SU-DHL-6 (cell line): ENCODE measurements around the gene MTHFD2.

Source experiments
- H2AFZ ChIP-seq: fragments of 200-600 bp; sonication (generic); 2 replicates; pipeline ENCODE4 v1.6.1; 2014; ENCODE audit warnings: low read depth, mild to moderate bottlenecking, moderate library complexity, mixed read lengths, antibody characterized with exemption, low read length; ENCODE audit not compliant: severe bottlenecking
- H3F3A ChIP-seq: fragments of 200-600 bp; shearing (Covaris generic); 2 replicates; pipeline ENCODE4 v1.6.0; 2016; ENCODE audit warnings: antibody characterized with exemption, mild to moderate bottlenecking; ENCODE audit not compliant: insufficient read depth
- H3K27ac ChIP-seq: fragments of 200-600 bp; sonication (generic); 2 replicates; pipeline ENCODE4 v1.5.1; 2016; ENCODE audit warnings: low read depth, mild to moderate bottlenecking, low read length, moderate library complexity, mixed read lengths
- H3K27me3 ChIP-seq: fragments of 200-600 bp; sonication (generic), shearing (Covaris generic); 2 replicates; pipeline ENCODE4 v1.6.0; 2014; ENCODE audit warnings: mild to moderate bottlenecking, low read length
- H3K36me3 ChIP-seq: fragments of 200-600 bp; sonication (generic); 2 replicates; pipeline ENCODE4 v1.6.1; 2014; ENCODE audit warnings: mild to moderate bottlenecking, low read length, mixed read lengths
- H3K4me2 ChIP-seq: fragments of 300-600, 200-600 bp; shearing (Covaris generic), sonication (generic); 2 replicates; pipeline ENCODE4 v1.6.0; 2014; ENCODE audit warnings: low read length, low read depth, mild to moderate bottlenecking; ENCODE audit not compliant: poor library complexity, severe bottlenecking
- H3K4me3 ChIP-seq: fragments of 200-600 bp; sonication (generic); 2 replicates; pipeline ENCODE4 v1.5.1; 2014; ENCODE audit warnings: antibody characterized with exemption, low read length, mild to moderate bottlenecking, mixed read lengths; ENCODE audit not compliant: insufficient read depth, poor library complexity, severe bottlenecking
- H3K79me2 ChIP-seq: fragments of 200-600 bp; sonication (generic); 2 replicates; pipeline ENCODE4 v1.6.1; 2014; ENCODE audit warnings: mild to moderate bottlenecking, low read length, moderate library complexity; ENCODE audit not compliant: insufficient read depth
- H3K9ac ChIP-seq: fragments of 200-600 bp; sonication (generic); 2 replicates; pipeline ENCODE4 v1.7.0; 2014; ENCODE audit warnings: mild to moderate bottlenecking, low read length
- H3K9me2 ChIP-seq: fragments of 200-600 bp; sonication (generic); replicated peaks from 2 replicates; pipeline ENCODE4 v1.6.1; 2014; ENCODE audit warnings: low read length; ENCODE audit not compliant: insufficient read depth
- H3K9me3 ChIP-seq: fragments of 200-600 bp; sonication (generic); 2 replicates; pipeline ENCODE4 v1.6.1; 2014; ENCODE audit warnings: low read length, mixed read lengths; ENCODE audit not compliant: insufficient read depth
- H4K20me1 ChIP-seq: fragments of 200-600 bp; sonication (generic); 2 replicates; pipeline ENCODE4 v1.6.1; 2014; ENCODE audit warnings: low read depth, mild to moderate bottlenecking, antibody characterized with exemption, low read length, moderate library complexity, mixed read lengths
- CTCF ChIP-seq: fragments of 200-600 bp; sonication (generic); IDR thresholded peaks from one replicate; pipeline ENCODE4 v1.5.1; 2017; ENCODE audit warnings: antibody characterized with exemption, mild to moderate bottlenecking, low read length, moderate library complexity; ENCODE audit not compliant: insufficient read depth, poor library complexity, severe bottlenecking
- EZH2phosphoT487 ChIP-seq: fragments of 200-600 bp; sonication (generic), shearing (Covaris generic); conservative IDR thresholded peaks from 2 replicates; pipeline ENCODE4 v1.6.1; 2018; ENCODE audit warnings: mild to moderate bottlenecking, antibody characterized with exemption, low read length, moderate library complexity, mixed read lengths

MTHFD2 gene

GRCh38 chr2:74255660-74256213, 57.3 kb downstream of the MTHFD2 start:
- Histone ChIP-seq H2AFZ (no peak overlapping the region), H3K79me2 (no peaks in the 10 kb centered on the region), H3K9ac (no peak overlapping the region), H3K27ac (no peak overlapping the region), H3K4me3 (no peak overlapping the region), H3K4me2 (no peak overlapping the region), H3K36me3 (no peaks in the 10 kb centered on the region), H3K9me3 (no peaks in the 10 kb centered on the region), H3F3A (no peaks in the 10 kb centered on the region), H3K9me2 (no peaks in the 10 kb centered on the region), H4K20me1 (no peaks in the 10 kb centered on the region), H3K27me3 (no peaks in the 10 kb centered on the region)
- TF ChIP-seq EZH2phosphoT487 (no peak), CTCF (no peak)

DNA sequence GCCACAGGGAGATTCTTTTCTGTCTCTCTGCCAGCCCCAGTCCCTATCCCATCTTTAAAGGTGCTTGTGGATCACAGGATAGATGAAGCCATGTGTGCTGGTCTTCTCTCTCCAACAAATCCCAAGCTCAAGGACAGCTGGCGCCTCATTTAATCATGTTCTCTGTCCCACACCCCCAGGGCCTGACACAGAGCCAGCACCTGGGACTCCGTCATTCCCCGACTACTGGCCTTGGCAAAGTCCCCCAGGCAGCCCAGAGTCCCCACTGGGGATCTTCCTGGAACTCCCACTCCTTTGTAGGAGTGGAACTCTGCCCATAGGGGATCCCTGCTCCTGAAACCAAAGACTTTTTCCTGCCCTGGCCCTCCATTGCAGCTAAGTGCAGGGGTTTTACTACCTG, 60.8 kb downstream of the MTHFD2 start:
- no peaks in the 10 kb centered on the region for H3K9me2 ChIP-seq
- H3K4me3 ChIP-seq = no peak overlapping the region
- H3K9ac ChIP-seq = no peak overlapping the region
- TF ChIP-seq CTCF = no peak
- TF ChIP-seq EZH2phosphoT487 = no peak
- no peak overlapping the region for H3K27ac ChIP-seq
- no peaks in the 10 kb centered on the region for H3K9me3 ChIP-seq
- no peaks in the 10 kb centered on the region for H3F3A ChIP-seq
- no peaks in the 10 kb centered on the region for H4K20me1 ChIP-seq
- no peak overlapping the region for H3K4me2 ChIP-seq
- no peaks in the 10 kb centered on the region for H3K79me2 ChIP-seq
- H2AFZ ChIP-seq = no peak overlapping the region
- no peaks in the 10 kb centered on the region for H3K36me3 ChIP-seq
- H3K27me3 ChIP-seq = no peaks in the 10 kb centered on the region

GRCh38 chr2:74259733-74260132, 61.3 kb downstream of the MTHFD2 start:
- Histone ChIP-seq H3K9me2 (no peaks in the 10 kb centered on the region), H3K27ac (no peak overlapping the region), H4K20me1 (no peaks in the 10 kb centered on the region)

More at GRCh38 chr2:74259733-74260132, 61.3 kb downstream of the MTHFD2 start:
- H3K27me3 ChIP-seq = no peaks in the 10 kb centered on the region
- no peaks in the 10 kb centered on the region for H3K9me3 ChIP-seq
- no peaks in the 10 kb centered on the region for H3K79me2 ChIP-seq
- H3F3A ChIP-seq = no peaks in the 10 kb centered on the region
- H3K9ac ChIP-seq = no peak overlapping the region
- no peak overlapping the region for H3K4me2 ChIP-seq
- no peak for TF ChIP-seq CTCF
- H3K4me3 ChIP-seq = no peak overlapping the region
- H3K36me3 ChIP-seq = no peaks in the 10 kb centered on the region
- no peak overlapping the region for H2AFZ ChIP-seq
